Pancreas (tissue), 10 donors: ENCODE results near the gene ITGAD. TPM values are rescaled to one million over a fixed set of nuclear protein-coding genes. Genes with fewer than 3 reads are reported as not detected.

Source experiments
- ATAC-seq, 4 donors: fragments of 200-7000 bp; cut with Tn5 transposase; one replicate each; pipeline versions ENCODE4 v1.8.0 to v1.9.1; 2020; ENCODE audit warnings: mild to moderate bottlenecking in 4 of 4, moderate library complexity in 4 of 4
- DNase-seq, 6 donors: peaks; one replicate each; pipeline ENCODE4 v3.0.0-alpha.2; 2020
- FAIRE-seq: peaks from 2 replicates; lab custom pipeline; 2012; peaks lifted over from hg19 to GRCh38; lab: Jason Lieb, UNC
- H3K27ac ChIP-seq, 4 donors: fragments of 200-600 bp; sonication (generic); 1 replicate in 3 of 4; 2 replicates in 1 of 4; pipeline versions ENCODE4 v1.5.0 to v1.8.0; 2020
- H3K27me3 ChIP-seq, 4 donors: fragments of 200-600 bp; one replicate each; pipeline ENCODE4 v1.8.0; 2021
- H3K36me3 ChIP-seq, 3 donors: fragments of 200-600 bp; sonication (generic) in 1 of 3; one replicate each; pipeline versions ENCODE4 v1.5.0 to v1.8.0; 2020 to 2021
- H3K4me1 ChIP-seq, 3 donors: fragments of 200-600 bp; one replicate each; pipeline ENCODE4 v1.8.0; 2021
- H3K4me3 ChIP-seq, 4 donors: fragments of 200-600 bp; sonication (generic) in 2 of 4; one replicate each; pipeline versions ENCODE4 v1.5.0 to v1.8.0; 2020 to 2021
- H3K9me3 ChIP-seq, 4 donors: fragments of 200-600 bp; one replicate each; pipeline ENCODE4 v1.8.0; 2021
- WGBS, 2 donors: extraction: QIAGEN DNeasy Blood & Tissue Kit; methylation state at CpG; one replicate each; pipeline ENCODE4 v1.1.7; 2013; 5-methylcytosine and 5-hydroxymethylcytosine counted together
- intact Hi-C, 3 donors: fragments of 100-400 bp; cut with DNase I; formaldehyde crosslinking; loops; one replicate each; pipeline versions ENCODE4 v1.11.1 to v1.14.2; 2022
- polyA plus RNA-seq, 2 donors: library from polyadenylated mRNA; stranded (reverse); fragments of 200-250 nt; gene quantifications; one replicate each; pipeline ENCODE4 v1.2.3, GENCODE V29; 2013
- total RNA-seq, 6 donors: library from RNA; stranded (reverse); fragmentation: NEBNext Ultra II Directional in 4 of 6; extraction: Animal tissue kit (Norgen Biotek cat#: 25700) in 4 of 6; gene quantifications; one replicate each; pipeline versions ENCODE4 v1.2.1 to v1.2.4, GENCODE V29; 2021 to 2023
- TF ChIP-seq, protein P1 (sequence below), 4 donors: fragments of 200-600 bp; sonication (generic) in 3 of 4; IDR thresholded peaks; one replicate each; pipeline versions ENCODE4 v1.5.0 to v1.8.0; 2021; ENCODE audit warnings: antibody characterized with exemption in 4 of 4
- donor health status: healthy with polysubstance abuse.
- donor health status: DM: no; HTN: no; CAD: no; lungs with moderate emphysema.
- donor health status: DM: no; HTN: no; CAD: no.
- donor health status: control.
- donor health status: control.
- donor health status: Bipolar disorder and iron deficiency.
- donor health status: DM: yes; HTN: yes; CAD: no.
- donor health status: DM: no; HTN: no; CAD: no.
- donor health status: DM: no; HTN: no; CAD: no.
- donor health status: DM: yes; HTN: yes; CAD: no.

ITGAD gene
- total and polyA plus RNA-seq, 8 donors = 0.06 to 0.31 TPM; not detected in 6

DNA sequence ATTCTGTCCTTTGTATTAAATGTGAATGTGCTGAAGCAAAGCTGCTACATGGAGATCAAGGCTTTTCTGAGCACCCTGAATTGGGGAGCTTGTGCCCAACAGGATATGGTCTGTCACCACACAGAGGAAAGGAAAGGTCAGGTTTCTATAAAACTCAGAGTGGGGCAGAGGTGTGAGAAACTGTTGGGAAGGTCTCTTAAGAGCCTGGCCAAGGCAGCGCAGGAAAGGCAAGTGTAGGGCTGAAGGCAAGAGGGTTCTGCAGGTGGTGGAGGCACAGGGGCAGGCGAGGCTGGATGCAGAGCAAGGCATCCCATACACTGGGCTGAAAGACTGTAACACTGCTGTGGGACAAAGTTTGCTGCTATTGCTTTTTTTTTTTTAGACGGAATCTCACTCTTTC is 26.9 kb downstream of the ITGAD start:
- no peaks in the 10 kb centered on the region for H3K4me1 ChIP-seq

DNA sequence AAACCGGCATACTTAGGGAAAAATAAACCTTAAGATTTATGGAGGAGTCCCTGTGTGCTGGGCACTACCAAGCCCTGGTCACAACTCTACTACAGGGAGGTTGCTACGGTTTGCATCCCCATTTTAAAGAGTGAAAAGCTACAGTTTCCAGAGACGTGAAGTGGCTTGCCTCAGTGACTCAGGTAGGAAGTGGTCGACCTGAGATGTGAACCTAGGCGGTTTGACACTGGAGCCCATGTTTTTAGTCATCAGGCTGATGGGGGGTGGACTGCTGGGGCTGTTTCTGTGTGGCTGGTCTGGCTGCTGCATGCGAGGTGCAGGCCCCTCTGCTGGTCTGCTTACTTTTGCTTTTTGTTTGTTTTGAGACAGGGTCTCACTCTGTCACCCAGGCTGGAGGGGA is 28.5 kb downstream of the ITGAD start:
- Histone ChIP-seq H3K27me3 (no peaks in the 10 kb centered on the region), H3K4me1 (no peaks in the 10 kb centered on the region), H3K36me3 (no peaks in the 10 kb centered on the region), H3K27ac (no peak overlapping the region), H3K4me3 (no peak overlapping the region), H3K9me3 (no peaks in the 10 kb centered on the region)
- no peak for FAIRE-seq
- ATAC-seq = no peak
- intact Hi-C loops = no loop called here
- TF ChIP-seq, protein P1, sequence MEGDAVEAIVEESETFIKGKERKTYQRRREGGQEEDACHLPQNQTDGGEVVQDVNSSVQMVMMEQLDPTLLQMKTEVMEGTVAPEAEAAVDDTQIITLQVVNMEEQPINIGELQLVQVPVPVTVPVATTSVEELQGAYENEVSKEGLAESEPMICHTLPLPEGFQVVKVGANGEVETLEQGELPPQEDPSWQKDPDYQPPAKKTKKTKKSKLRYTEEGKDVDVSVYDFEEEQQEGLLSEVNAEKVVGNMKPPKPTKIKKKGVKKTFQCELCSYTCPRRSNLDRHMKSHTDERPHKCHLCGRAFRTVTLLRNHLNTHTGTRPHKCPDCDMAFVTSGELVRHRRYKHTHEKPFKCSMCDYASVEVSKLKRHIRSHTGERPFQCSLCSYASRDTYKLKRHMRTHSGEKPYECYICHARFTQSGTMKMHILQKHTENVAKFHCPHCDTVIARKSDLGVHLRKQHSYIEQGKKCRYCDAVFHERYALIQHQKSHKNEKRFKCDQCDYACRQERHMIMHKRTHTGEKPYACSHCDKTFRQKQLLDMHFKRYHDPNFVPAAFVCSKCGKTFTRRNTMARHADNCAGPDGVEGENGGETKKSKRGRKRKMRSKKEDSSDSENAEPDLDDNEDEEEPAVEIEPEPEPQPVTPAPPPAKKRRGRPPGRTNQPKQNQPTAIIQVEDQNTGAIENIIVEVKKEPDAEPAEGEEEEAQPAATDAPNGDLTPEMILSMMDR (IDR thresholded peaks at IDR 0.05) = no peak
- WGBS, 2 donors = 49 to 53% methylated on average over 6 of the region's 6 CpGs
- peak in 1 of 6 donors; percentile 1 for DNase-seq

More for the DNA sequence above, 26.9 kb downstream of the ITGAD start:
- Histone ChIP-seq H3K9me3 (no peaks in the 10 kb centered on the region), H3K4me3 (no peak overlapping the region), H3K27ac (no peak overlapping the region), H3K36me3 (no peaks in the 10 kb centered on the region), H3K27me3 (no peaks in the 10 kb centered on the region)
- FAIRE-seq (no peak), DNase-seq (peak in 1 of 6 donors; percentile 6), ATAC-seq (no peak)
- TF ChIP-seq, protein P1 (IDR thresholded peaks at IDR 0.05) = no peak
- intact Hi-C loops = no loop called here
- WGBS, 2 donors = 57 to 69% methylated on average over 3 of the region's 3 CpGs

DNA sequence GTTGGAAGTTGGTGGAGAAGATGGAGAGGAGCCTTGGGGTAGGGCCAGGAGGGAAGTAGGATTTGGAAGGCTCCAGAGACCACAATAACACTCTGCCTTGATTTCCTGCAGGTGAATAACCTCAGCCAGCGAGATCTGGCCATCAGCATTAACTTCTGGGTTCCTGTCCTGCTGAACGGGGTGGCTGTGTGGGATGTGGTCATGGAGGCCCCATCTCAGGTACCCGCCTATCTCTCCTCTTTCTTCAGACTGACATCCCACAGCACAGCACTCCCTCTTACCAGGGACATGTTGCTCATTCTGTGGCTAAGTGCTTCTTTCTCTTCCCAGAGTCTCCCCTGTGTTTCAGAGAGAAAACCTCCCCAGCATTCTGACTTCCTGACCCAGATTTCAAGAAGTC is 30.1 kb downstream of the ITGAD start:
- FAIRE-seq (no peak), ATAC-seq (no peak), DNase-seq (peak in 1 of 6 donors; percentile 5)
- Histone ChIP-seq H3K36me3 (no peaks in the 10 kb centered on the region), H3K9me3 (no peaks in the 10 kb centered on the region), H3K4me1 (no peaks in the 10 kb centered on the region), H3K27me3 (no peaks in the 10 kb centered on the region), H3K4me3 (no peak overlapping the region), H3K27ac (no peak overlapping the region)
- TF ChIP-seq, protein P1 (IDR thresholded peaks at IDR 0.05) = no peak
- intact Hi-C loops = no loop called here
- WGBS, 2 donors = 53 to 77% methylated on average over 3 of the region's 3 CpGs

- no peak overlapping the region for H3K4me3 ChIP-seq
- FAIRE-seq (no peak), DNase-seq (peak in 1 of 6 donors; percentile 20), ATAC-seq (no peak)
- no peak overlapping the region for H3K27ac ChIP-seq
- no peaks in the 10 kb centered on the region for H3K27me3 ChIP-seq
- intact Hi-C loops = no loop called here
- TF ChIP-seq, protein P1 (IDR thresholded peaks at IDR 0.05) = no peak
- no peaks in the 10 kb centered on the region for H3K4me1 ChIP-seq
- WGBS, 2 donors = 64 to 73% methylated on average over 12 of the region's 12 CpGs
- no peaks in the 10 kb centered on the region for H3K9me3 ChIP-seq
- no peaks in the 10 kb centered on the region for H3K36me3 ChIP-seq
Observed at GRCh38 chr16:31423801-31424200, 30.7 kb downstream of the ITGAD start.

DNA sequence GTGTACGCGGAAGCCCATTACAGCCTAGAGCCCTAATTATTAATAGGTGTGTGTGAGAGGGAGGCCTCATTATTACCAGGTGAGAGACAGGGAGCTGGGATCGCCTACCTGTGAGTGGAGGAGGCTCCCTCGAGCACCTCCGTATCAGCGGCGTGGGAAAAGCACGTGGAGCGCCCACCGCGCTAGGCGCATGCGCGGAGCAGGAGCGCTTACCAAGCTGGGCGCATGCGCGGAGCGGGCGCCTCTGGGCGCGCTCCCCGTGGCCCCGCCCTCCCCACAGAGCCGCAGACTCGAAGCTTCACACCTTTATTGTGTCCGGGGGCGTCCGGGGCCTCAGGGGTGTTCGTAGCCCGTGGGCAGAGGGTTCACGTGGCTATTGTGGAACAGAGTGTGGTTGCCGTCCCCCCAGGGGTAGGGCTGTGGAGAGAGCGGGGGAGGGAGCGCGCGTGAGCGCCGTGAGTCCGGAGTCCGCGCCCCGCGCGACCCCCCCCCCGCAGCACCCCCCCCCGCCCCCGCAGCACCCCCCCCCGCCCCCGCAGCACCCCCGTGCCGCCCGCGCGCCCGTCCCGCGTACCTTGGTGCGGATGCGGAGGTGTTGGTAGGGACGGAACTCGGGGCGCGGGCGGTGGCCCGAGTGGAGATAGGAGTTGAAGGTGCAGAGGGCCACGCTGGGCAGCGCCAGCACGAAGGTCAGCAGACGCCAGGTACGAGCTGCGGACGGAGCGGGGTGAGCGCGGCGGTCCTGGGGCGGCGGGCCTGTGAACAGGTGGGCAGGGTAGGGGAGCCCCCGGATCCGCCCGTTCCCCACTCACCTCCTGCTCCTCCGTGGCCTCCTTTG is 34.5 kb downstream of the ITGAD start:
- DNase-seq = peak; percentile 58 to 86 (median 78)
- FAIRE-seq = no peak
- H3K36me3 ChIP-seq = no peaks in the 10 kb centered on the region
- intact Hi-C loops = no loop called here
- TF ChIP-seq, protein P1 (IDR thresholded peaks at IDR 0.05) = no peak
- H3K4me3 ChIP-seq = peak overlapping the region in 2 of 4 donors; percentile 39 to 47
- 12 to 22% methylated on average over 47 to 79 of the region's 83 CpGs for WGBS, 2 donors
- H3K9me3 ChIP-seq = no peaks in the 10 kb centered on the region
- no peaks in the 10 kb centered on the region for H3K4me1 ChIP-seq
- H3K27ac ChIP-seq = peak overlapping the region in 2 of 4 donors; percentile 22 to 51
- H3K27me3 ChIP-seq = no peaks in the 10 kb centered on the region
- peak; percentile 80 to 88 (median 86) for ATAC-seq
